T-helper 2 cell treated with Interferon-gamma antibody and Interleukin-4, amounts not matched to agents 5 μg/mL and 100 μg/mL, for 36 hours (primary cell): Measurements from ENCODE around the gene PLEKHG5.

ENCODE experiments used
- DNase-seq: peaks from one replicate; pipeline ENCODE4 v3.0.0; 2021; ENCODE audit warnings: low spot score
- H3K27ac Mint-ChIP-seq: one replicate; pipeline ENCODE4 v1.8.0; 2021; ENCODE audit warnings: mild to moderate bottlenecking, mixed read lengths
- H3K27me3 Mint-ChIP-seq: one replicate; pipeline ENCODE4 v1.8.0; 2021; ENCODE audit warnings: low read depth, mixed read lengths
- H3K36me3 Mint-ChIP-seq: one replicate; pipeline ENCODE4 v1.8.0; 2021; ENCODE audit warnings: low read depth, mixed read lengths
- H3K4me1 Mint-ChIP-seq: one replicate; pipeline ENCODE4 v1.8.0; 2021; ENCODE audit warnings: low read depth, mixed read lengths
- H3K4me3 Mint-ChIP-seq: one replicate; pipeline ENCODE4 v1.8.0; 2022; ENCODE audit warnings: mild to moderate bottlenecking, moderate library complexity, mixed read lengths
- H3K9me3 Mint-ChIP-seq: one replicate; pipeline ENCODE4 v1.8.0; 2021; ENCODE audit warnings: mixed read lengths

The PLEKHG5 gene

DNA sequence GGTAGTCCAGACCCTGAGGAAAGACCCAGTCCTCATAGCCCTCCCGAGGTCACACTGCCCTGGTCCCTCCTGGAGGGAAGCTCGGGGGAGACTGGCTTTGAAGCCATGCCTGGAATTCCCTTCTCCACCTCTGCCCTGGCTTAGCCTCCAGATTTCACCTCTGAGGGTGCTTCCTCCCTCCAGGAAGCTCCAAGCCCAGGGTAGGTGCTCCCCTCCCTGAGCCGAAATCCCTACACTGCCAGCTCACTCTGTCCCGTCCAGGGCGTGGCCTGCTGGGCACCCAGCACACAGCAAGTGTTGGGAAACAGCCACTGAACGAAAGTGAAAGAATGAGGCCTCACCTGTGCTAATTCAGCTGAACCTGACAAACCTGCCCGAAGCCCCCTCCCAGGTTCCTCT lies 19.5 kb downstream of the PLEKHG5 start:
- Mint-ChIP-seq H3K36me3 (no peaks in the 10 kb centered on the region), H3K27ac (no peak overlapping the region), H3K9me3 (no peaks in the 10 kb centered on the region), H3K27me3 (no peaks in the 10 kb centered on the region), H3K4me1 (peaks cover 1% of the 10 kb centered on the region), H3K4me3 (no peak overlapping the region)
- no peak for DNase-seq

DNA sequence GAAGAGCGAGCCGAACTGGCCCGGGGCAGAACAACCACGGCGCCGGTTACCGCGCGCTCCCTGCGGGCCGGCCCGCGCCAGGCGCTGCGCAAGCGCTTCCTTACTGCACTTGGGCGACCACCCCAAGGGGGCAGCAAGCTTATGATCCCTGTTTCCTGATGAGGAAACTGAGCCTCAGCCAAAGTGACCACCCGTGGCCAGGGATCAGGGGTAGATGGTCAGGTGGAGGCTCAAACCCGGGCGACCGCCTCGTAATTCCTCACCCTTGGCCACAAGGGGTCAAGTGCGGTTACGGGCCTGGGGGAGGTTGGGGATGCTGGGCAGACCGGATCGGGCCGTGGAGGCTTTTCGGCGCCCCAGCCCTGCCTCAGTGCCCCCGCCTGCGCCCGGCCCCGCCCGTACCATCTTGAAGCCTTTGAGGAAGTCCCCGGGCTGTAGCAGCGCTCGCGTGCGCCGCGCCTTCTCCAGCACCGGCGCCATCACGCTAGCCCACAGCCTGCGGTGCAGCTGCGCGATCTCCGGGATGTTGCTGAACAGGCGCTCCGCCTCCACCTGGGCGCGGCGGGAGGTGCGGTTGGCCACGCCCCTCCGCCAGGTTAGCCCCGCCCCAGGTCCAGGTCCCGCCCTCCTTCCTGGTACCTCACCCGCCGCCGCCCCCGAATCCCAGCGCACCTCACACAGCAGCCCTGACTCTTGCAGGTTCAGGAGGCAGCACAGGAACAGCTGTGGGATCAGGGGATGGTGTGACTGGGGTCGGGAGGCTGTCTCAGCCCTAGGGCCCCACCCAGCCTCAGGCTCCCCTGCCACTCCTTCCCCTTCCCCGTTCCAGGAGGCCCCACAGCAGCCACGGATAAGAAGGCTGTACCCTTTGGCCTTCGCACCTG lies 20.1 kb downstream of the PLEKHG5 start:
- Mint-ChIP-seq H3K27me3 (no peaks in the 10 kb centered on the region), H3K4me3 (no peak overlapping the region), H3K27ac (no peak overlapping the region), H3K9me3 (no peaks in the 10 kb centered on the region), H3K4me1 (peaks cover 1% of the 10 kb centered on the region), H3K36me3 (no peaks in the 10 kb centered on the region)
- DNase-seq = no peak

DNA sequence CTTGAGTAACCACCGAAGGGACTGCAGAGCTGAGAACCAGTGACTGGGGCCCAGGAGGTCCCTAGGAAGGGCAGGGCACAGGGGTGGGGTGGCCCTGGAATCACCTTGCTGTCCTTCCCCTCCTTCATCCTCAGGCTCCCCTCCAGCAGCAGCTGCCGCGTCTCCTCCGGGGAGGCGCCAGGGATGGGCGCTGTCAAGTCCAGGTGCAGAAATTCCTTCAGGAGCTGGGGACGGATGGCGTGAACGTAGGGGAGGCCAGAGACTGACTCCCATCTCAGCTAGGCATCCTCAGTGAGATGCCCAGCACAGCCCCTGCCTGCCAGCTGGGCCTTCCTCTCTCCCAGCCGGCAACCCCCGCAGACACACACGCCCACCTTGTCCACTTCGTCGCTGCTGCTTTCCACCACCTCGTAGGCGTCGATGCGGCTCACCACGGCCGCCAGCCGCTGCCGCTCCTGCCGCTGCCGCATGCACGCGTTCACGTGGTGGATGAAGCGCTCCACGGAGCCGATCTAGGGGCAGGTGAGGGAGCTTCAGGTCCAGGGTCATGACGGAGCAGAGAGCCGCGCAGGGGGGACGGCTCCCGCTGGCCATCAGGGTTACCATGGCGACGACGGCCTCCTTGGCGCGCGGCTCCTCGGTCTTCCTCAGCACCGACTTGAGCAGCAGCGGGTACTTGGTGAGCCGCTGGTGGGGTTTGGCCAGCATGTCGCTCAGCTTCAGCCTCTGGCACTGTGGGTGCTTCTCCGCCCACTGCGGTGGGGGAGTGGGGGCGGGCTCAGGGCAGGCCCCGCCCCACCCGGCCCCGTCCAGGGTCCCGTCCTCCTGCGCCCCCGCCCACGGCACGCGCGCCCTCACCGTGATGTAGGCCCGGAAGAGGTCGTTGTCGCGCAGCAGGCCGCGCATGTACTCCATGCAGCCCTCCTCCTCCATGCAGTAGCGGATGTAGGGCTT lies 21.1 kb downstream of the PLEKHG5 start:
- Mint-ChIP-seq H3K36me3 (peaks cover 2% of the 10 kb centered on the region), H3K27ac (no peak overlapping the region), H3K4me3 (no peak overlapping the region), H3K4me1 (no peaks in the 10 kb centered on the region), H3K9me3 (no peaks in the 10 kb centered on the region), H3K27me3 (no peaks in the 10 kb centered on the region)
- DNase-seq = no peak

DNA sequence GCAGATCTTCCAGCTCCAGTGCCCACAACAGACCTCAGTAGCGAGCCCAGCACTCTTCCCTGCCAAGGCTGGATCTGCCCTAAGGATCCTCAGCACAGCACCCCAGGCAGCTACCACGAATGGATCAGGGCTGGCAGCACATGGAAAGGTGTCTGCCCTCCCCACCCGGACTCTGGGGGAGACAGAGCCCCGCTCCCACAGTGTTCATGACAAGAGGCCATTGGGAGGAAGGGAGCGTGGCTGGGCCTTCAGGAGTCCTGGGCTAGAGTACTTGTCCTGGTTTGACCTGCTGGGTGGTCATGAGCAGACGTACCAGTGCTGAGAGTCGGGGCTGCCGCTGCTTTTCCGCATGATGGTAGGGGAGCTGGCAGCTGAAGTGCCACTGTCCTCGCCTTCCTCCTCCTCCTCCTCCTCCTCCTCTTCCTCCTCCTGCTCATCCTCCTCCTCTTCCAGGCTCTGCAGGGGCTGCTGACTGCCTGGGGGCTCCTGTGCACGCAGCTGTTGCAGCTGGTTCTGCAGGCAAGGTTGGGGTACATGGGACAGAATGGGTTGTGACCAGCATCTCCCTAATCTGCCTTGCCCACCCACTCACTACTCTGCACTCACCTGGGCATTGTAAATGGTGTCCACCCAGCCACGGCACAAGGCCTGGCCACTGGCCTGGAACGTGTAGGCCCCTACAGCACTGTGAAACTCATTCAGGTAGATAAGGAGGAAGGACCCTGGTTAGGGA lies 22.6 kb downstream of the PLEKHG5 start:
- Mint-ChIP-seq H3K4me1 (peaks cover 10% of the 10 kb centered on the region), H3K4me3 (no peak overlapping the region), H3K27me3 (no peaks in the 10 kb centered on the region)

DNA sequence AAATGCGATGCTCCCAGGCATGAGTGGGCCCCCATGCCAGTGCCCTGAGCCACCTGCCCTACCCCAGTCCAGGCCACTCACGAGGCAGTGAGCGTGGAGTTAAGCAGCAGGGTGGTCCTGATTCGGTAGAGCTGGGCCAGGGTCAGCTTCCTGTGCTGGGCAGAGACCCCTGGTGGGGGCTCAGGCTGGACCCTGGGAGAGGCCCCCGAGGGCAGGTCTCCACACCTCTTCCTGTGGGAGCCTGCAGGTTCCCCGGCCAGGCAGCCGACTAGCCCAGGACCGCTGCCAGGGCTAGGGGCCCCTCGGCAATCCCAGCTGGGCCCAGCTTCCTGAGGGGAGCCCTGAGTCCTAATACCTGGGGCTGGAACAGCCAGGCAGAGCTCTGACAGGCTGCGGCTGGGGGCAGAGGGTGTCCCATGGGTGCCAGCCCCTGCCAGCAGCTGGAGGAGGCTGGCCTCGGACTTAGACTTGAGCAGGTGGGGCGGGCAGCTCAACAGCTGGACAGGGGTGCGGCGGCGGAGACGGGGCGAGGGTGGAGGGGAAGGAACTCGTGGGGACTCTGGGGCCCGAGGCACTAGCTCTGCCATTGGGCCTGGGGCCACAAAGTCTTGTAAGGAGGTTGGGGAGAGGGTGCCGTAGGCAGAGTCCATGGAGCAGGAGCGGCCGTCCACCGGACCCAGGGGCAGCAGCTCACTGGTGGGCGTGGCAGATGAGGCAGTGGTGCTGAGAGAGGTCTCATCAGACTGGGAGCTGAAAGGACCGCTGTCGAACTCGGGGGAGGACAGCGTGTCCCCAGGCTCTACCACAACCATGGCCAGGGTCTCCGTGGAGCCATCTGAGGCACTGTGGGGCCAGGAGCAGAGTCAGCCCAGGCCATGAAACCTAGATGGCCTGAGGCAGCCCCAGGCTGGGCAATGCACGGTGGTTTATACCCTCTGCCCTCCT lies 23.5 kb downstream of the PLEKHG5 start:
- Mint-ChIP-seq H3K27me3 (no peaks in the 10 kb centered on the region), H3K9me3 (no peaks in the 10 kb centered on the region), H3K4me1 (peaks cover 14% of the 10 kb centered on the region), H3K4me3 (no peak overlapping the region), H3K27ac (no peak overlapping the region), H3K36me3 (peaks cover 17% of the 10 kb centered on the region)
- no peak for DNase-seq

More for the DNA sequence above, 22.6 kb downstream of the PLEKHG5 start:
- Mint-ChIP-seq H3K36me3 (peaks cover 13% of the 10 kb centered on the region), H3K27ac (no peak overlapping the region), H3K9me3 (no peaks in the 10 kb centered on the region)
- no peak for DNase-seq

DNA sequence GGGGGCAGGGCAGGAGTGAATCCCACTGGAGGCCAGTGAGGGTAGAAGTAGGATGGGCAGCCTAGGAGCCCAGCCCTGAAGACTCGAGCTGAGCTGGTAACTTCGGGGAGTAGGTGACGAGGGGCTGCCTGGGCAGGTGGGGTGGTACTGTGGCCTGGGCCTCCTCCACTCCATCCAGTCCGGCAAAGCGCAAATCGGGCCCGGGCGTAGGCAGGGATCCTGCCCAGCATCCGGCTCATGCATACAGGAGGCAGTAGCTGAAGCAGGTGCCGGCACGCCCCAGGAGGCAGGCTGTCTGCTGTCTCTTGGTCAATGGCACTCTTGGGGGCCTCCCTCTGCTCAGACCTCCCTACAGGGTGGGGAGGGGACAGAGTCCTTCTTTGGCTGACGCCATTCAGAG lies 24.2 kb downstream of the PLEKHG5 start:
- peaks cover 19% of the 10 kb centered on the region for H3K4me1 Mint-ChIP-seq
- peak overlapping the region; percentile 34 for H3K27ac Mint-ChIP-seq
- no peak for DNase-seq
- H3K27me3 Mint-ChIP-seq = no peaks in the 10 kb centered on the region
- no peaks in the 10 kb centered on the region for H3K9me3 Mint-ChIP-seq
- peaks cover 24% of the 10 kb centered on the region for H3K36me3 Mint-ChIP-seq
- H3K4me3 Mint-ChIP-seq = no peak overlapping the region

DNA sequence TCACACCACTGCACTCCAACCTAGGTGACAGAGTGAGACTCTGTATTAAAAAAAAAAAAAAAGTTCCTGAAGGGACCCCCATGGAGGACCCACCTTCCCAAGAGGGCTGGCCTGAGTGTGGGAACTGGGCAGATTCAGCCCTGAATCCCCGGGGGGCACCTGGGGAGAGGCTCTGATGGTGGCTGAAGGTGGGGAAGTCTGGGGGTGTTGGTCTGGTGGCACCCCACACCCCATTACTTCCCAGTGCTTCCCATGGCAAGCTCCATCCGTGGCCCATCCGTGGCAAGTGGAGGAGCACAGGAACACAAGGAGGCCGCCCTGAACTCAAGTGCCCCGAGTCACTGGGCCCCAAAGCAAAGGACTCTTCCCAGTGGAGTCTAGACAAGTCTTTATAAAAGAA lies 24.7 kb downstream of the PLEKHG5 start:
- Mint-ChIP-seq H3K9me3 (no peaks in the 10 kb centered on the region), H3K4me3 (peak overlapping the region; percentile 63), H3K36me3 (peaks cover 27% of the 10 kb centered on the region), H3K4me1 (peaks cover 20% of the 10 kb centered on the region), H3K27ac (peak overlapping the region; percentile 34), H3K27me3 (no peaks in the 10 kb centered on the region)
- no peak for DNase-seq

DNA sequence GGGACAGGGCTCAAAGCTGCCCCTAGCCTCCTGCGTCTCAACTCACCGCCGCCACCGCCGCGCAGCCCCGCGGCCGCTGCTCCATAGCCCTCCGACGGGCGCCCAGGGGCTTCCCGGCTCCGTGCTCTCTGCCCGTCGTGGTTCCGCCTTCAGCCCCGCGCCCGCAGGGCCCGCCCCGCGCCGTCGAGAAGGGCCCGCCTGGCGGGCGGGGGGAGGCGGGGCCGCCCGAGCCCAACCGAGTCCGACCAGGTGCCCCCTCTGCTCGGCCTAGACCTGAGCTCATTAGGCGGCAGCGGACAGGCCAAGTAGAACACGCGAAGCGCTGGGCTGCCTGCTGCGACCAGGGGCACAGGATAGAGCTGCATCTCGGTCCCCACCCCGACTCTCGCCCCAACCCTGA lies 25.4 kb downstream of the PLEKHG5 start, which contains the start of gene TNFRSF25:
TNFRSF25 (minus strand) TSS at position 151 of the 400 bp plus-strand sequence; CDS start at position 85, 66 bp downstream.
- Mint-ChIP-seq H3K27ac (peak within 1 kb of the TSS; percentile 82), H3K4me3 (peak within 1 kb of the TSS; percentile 96), H3K9me3 (no peaks in the 10 kb centered on the region), H3K27me3 (no peaks in the 10 kb centered on the region), H3K4me1 (peaks cover 22% of the 10 kb centered on the region), H3K36me3 (peaks cover 32% of the 10 kb centered on the region)
- peak; percentile 63 for DNase-seq

DNA sequence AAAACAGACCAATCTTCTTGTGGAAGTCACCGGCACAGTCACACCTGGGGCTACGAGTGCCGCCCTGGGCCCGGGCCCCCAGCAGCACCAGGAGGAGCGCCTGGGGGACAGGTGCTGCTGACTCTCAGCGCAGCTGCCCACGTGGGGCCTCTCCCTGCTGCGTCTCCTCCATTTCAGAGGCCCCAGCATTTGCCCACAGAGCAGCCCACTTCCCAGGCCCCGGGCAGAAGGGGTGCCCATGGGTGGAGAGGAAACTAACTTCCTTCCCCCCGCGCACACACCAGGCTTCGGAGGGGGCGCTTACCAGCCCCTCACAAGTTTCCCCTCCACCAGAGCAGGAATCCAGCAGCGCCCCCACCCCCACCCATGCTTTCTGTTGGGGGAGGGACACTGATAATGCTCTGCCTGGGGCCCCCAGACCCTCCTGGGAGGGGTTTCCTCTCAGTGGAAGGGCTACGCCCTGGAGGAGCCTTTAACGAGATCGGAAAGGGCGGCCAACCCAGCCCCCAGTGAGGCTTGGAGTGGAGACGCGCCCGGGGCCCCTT lies 25.9 kb downstream of the PLEKHG5 start:
- Mint-ChIP-seq H3K27me3 (no peaks in the 10 kb centered on the region), H3K27ac (peak overlapping the region; percentile 82), H3K36me3 (peaks cover 37% of the 10 kb centered on the region), H3K4me1 (peaks cover 26% of the 10 kb centered on the region), H3K4me3 (peak overlapping the region; percentile 96), H3K9me3 (no peaks in the 10 kb centered on the region)
- peak; percentile 30 for DNase-seq

DNA sequence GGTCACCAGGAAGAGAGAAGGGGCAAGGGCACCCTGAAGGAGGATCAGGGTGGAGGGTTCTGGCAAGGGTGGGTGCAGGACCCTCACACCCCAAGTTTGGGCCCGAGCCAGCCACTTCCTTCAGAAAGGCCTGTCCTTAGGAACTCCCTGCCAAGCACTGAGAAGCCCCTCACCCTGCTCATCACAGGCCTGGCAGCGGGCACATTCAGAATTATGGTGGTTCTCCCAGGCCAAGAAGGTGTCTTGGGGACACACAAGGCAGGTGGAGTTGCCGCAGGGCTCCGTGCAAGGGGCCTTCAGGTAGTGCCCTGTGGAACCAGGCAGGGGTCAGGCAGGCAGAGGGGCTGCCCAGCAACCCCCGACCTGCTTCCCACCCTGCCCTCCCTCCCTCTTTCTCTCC lies 26.6 kb downstream of the PLEKHG5 start:
- H3K36me3 Mint-ChIP-seq = peaks cover 40% of the 10 kb centered on the region
- H3K9me3 Mint-ChIP-seq = no peaks in the 10 kb centered on the region
- H3K4me1 Mint-ChIP-seq = peaks cover 31% of the 10 kb centered on the region
- H3K27me3 Mint-ChIP-seq = no peaks in the 10 kb centered on the region
- peak overlapping the region; percentile 96 for H3K4me3 Mint-ChIP-seq
- no peak for DNase-seq
- peak overlapping the region; percentile 82 for H3K27ac Mint-ChIP-seq

DNA sequence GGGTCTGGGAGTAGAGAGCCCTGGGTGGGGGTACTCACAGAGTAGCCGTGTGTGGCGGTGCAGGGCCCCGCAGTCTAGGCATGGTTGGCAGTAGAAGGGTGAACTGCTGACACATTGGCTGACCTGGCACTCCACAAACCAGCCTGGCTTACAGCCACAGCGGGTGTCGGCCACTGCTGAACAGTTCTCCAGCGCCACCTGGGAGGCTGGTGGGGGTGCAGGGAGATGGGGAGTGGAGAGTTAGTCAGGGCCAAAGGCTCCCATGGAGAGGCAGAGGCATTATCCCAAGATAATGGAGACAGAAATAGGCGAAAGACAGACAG lies 27.0 kb downstream of the PLEKHG5 start:
- Mint-ChIP-seq H3K36me3 (peaks cover 40% of the 10 kb centered on the region), H3K27ac (peak overlapping the region; percentile 82), H3K27me3 (peaks cover 3% of the 10 kb centered on the region), H3K4me1 (peaks cover 34% of the 10 kb centered on the region), H3K4me3 (peak overlapping the region; percentile 96), H3K9me3 (no peaks in the 10 kb centered on the region)
- peak; percentile 29 for DNase-seq

DNA sequence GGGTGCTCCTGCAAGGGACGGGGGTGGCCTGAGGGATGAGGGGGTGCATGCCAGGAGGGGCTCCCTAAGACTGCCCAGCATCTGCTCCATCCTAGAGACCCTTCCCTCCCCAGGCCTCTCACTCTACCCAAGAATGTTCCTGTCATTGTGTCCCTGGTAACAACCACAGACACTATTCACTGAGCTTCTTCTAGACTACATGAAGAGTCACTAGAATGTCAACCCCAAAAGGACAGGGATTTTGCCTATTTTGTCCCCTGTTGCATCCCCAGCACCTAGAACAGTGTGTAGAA lies 28.4 kb downstream of the PLEKHG5 start:
- no peak for DNase-seq
- Mint-ChIP-seq H3K4me3 (peak overlapping the region; percentile 44), H3K4me1 (peaks cover 38% of the 10 kb centered on the region), H3K27me3 (peaks cover 4% of the 10 kb centered on the region), H3K36me3 (peaks cover 40% of the 10 kb centered on the region), H3K9me3 (no peaks in the 10 kb centered on the region), H3K27ac (peak overlapping the region; percentile 27)
